NCI-H524 treated with DMSO at 0.1 percent for 48 hours (cell line): ENCODE measurements around the gene FAM117B.

ENCODE experiments used
- DNase-seq: peaks from one replicate; lab custom pipeline; 2025; lab: John Stamatoyannopoulos, UW

FAM117B gene

GRCh38 chr2:202815548-202816360, 181.0 kb downstream of the FAM117B start:
- no peak for DNase-seq

GRCh38 chr2:202817771-202818170, 183.0 kb downstream of the FAM117B start:
- no peak for DNase-seq

- no peak for DNase-seq
Measured at GRCh38 chr2:202818321-202818720, 183.6 kb downstream of the FAM117B start.
